Hair follicular keratinocyte (primary cell): ENCODE results near the gene NTN4. TPM values are rescaled to one million over a fixed set of nuclear protein-coding genes. Genes with fewer than 3 reads are reported as not detected.

Experiments
- total RNA-seq: library from RNA; depleted of rRNA; stranded (reverse); fragments of >200 nt; gene quantifications from 2 replicates; pipeline ENCODE4 v1.2.3, GENCODE V29; 2015

The NTN4 gene
- 5.0 and 27.5 TPM in 2 replicates for total RNA-seq

GRCh38 chr12:95790033-95790916, at the start of gene NTN4:
TSS of gene NTN4 (minus strand) at chr12:95790764. CDS start at chr12:95790309, 455 bp downstream.

Other genes starting within 250 kb of the NTN4 start
- not detected in 2 replicates for gene USP44, start 239.3 kb downstream of the NTN4 start, total RNA-seq
- gene SNRPF, start 68.2 kb upstream of the NTN4 start, total RNA-seq: 15.5 and 32.4 TPM in 2 replicates
- not detected in 2 replicates for gene CCDC38, start 151.8 kb upstream of the NTN4 start, total RNA-seq
- gene AMDHD1, start 152.6 kb upstream of the NTN4 start, total RNA-seq: 0.39 and 0.46 TPM in 2 replicates
- gene HAL, start 205.6 kb upstream of the NTN4 start, total RNA-seq: 0.08 and 0.27 TPM in 2 replicates
- gene LTA4H, start 244.8 kb upstream of the NTN4 start, total RNA-seq: 128 and 129 TPM in 2 replicates